HepG2 (cell line): ENCODE measurements around the gene NINJ2. TPM values are rescaled to one million over a fixed set of nuclear protein-coding genes. Genes with fewer than 3 reads are reported as not detected.
A peak's percentile ranks its signal among the peaks of the same experiment; 100 is the strongest.

Experiments
- DNMT1 ChIP-seq: sonication (generic); formaldehyde crosslinking; IDR thresholded peaks from 2 replicates; pipeline ENCODE4 v1.5.1; 2020; ENCODE audit warnings: mild to moderate bottlenecking, missing genetic modification reagents
- GMEB1 ChIP-seq: sonication (generic); formaldehyde crosslinking; IDR thresholded peaks from 2 replicates; pipeline ENCODE4 v1.5.1; 2020; ENCODE audit warnings: missing genetic modification reagents, mild to moderate bottlenecking, borderline replicate concordance
- KDM6A ChIP-seq: IDR thresholded peaks from 2 replicates; pipeline ENCODE4 v1.6.1; 2016; ENCODE audit warnings: low read depth
- PBX3 ChIP-seq: sonication (generic); formaldehyde crosslinking; IDR thresholded peaks from 2 replicates; pipeline ENCODE4 v1.8.1; 2023; ENCODE audit warnings: missing genetic modification reagents, inconsistent platforms, borderline replicate concordance
- RARA ChIP-seq: IDR thresholded peaks from 2 replicates; pipeline ENCODE4 v1.6.1; 2016; ENCODE audit warnings: missing genetic modification reagents, missing compliant biosample characterization
- RARG ChIP-seq: sonication (generic); formaldehyde crosslinking; IDR thresholded peaks from 2 replicates; pipeline ENCODE4 v1.4.0; 2020; ENCODE audit warnings: low read depth, mild to moderate bottlenecking, missing genetic modification reagents
- SP140L ChIP-seq: sonication (generic); formaldehyde crosslinking; IDR thresholded peaks from 2 replicates; pipeline ENCODE4 v1.4.0; 2020; ENCODE audit warnings: missing genetic modification reagents, borderline replicate concordance
- UBTF ChIP-seq: sonication (generic); formaldehyde crosslinking; IDR thresholded peaks from 2 replicates; pipeline ENCODE4 v1.4.0; 2020; ENCODE audit warnings: mild to moderate bottlenecking, missing genetic modification reagents
- ZBTB34 ChIP-seq: sonication (generic); formaldehyde crosslinking; IDR thresholded peaks from 2 replicates; pipeline ENCODE4 v1.8.0; 2022; ENCODE audit warnings: mild to moderate bottlenecking, missing genetic modification reagents
- ZBTB4 ChIP-seq: sonication (generic); formaldehyde crosslinking; IDR thresholded peaks from 2 replicates; pipeline ENCODE4 v1.4.0; 2020; ENCODE audit warnings: missing genetic modification reagents, mild to moderate bottlenecking, borderline replicate concordance
- ZMYM4 ChIP-seq: sonication (generic); formaldehyde crosslinking; IDR thresholded peaks from 2 replicates; pipeline ENCODE4 v1.8.1; 2023; ENCODE audit warnings: mild to moderate bottlenecking, missing genetic modification reagents
- ZNF18 ChIP-seq: sonication (generic); formaldehyde crosslinking; IDR thresholded peaks from 2 replicates; pipeline ENCODE4 v1.8.0; 2022; ENCODE audit warnings: mild to moderate bottlenecking, missing genetic modification reagents; ENCODE audit not compliant: insufficient replicate concordance
- ZNF441 ChIP-seq: sonication (generic); formaldehyde crosslinking; IDR thresholded peaks from 2 replicates; pipeline ENCODE4 v1.7.0; 2021; ENCODE audit warnings: missing genetic modification reagents, borderline replicate concordance
- polyA plus RNA-seq, 8 experiments: library from polyadenylated mRNA; depleted of rRNA in 3 of 8; stranded (reverse) in 7 of 8; unstranded in 1 of 8; fragments of >200 nt; fragmentation: Illumina TruSeq in 4 of 8; extraction: Trizol in 4 of 8; gene quantifications; 2 replicates each; pipeline versions ENCODE4 v1.2.1 to v1.2.3, GENCODE V29; 2011 to 2016; ENCODE audit warnings: low read depth in 4 of 8, missing spikeins in 1 of 8, mixed read lengths in 1 of 8; ENCODE audit not compliant: insufficient read depth in 1 of 8
- total RNA-seq, 5 experiments: library from RNA; depleted of rRNA; stranded (reverse); fragments of >200 nt; fragmentation: Illumina TruSeq; extraction: Trizol; gene quantifications; 2 replicates each; pipeline ENCODE4 v1.2.3, GENCODE V29; 2016; ENCODE audit warnings: low read depth in 1 of 5

Gene NINJ2
- total and polyA plus RNA-seq, 2 of the 13 experiments (the other 11 are each of a cell fraction or from before 2014, with no cell fraction given) = 0.62 to 3.8 TPM

GRCh38 chr12:575948-576614 is 87.2 kb downstream of the NINJ2 start (continued):
- TF ChIP-seq ZBTB4 (CRISPR knock-in tag) (peak; percentile 90; the same call in 1 of the 2 replicates), GMEB1 (CRISPR knock-in tag) (peak; percentile 58), SP140L (CRISPR knock-in tag) (no peak), ZNF441 (no peak), UBTF (CRISPR knock-in tag) (peak; percentile 80), RARG (CRISPR knock-in tag) (peak; percentile 94; the same call in 1 of the 2 replicates), ZMYM4 (CRISPR knock-in tag) (peak; percentile 89), DNMT1 (peak; percentile 80; the same call in 1 of the 2 replicates), ZNF18 (CRISPR knock-in tag) (peak; percentile 76), ZBTB34 (CRISPR knock-in tag) (peak; percentile 56; the same call in 1 of the 2 replicates), PBX3 (CRISPR knock-in tag) (peak; percentile 58; the same call in 1 of the 2 replicates), KDM6A (CRISPR knock-in tag) (no peak), RARA (CRISPR knock-in tag) (peak; percentile 91)
